Astrocyte (in vitro differentiated cells and primary cell): ENCODE measurements around the gene GPR15.

Experiments used
- EZH2 ChIP-seq: IDR thresholded peaks from 2 replicates; pipeline ENCODE4 v1.6.1; 2012; ENCODE audit warnings: mild to moderate bottlenecking, low read length, inconsistent platforms; ENCODE audit not compliant: insufficient read depth
- TF ChIP-seq, protein P1 (sequence below): IDR thresholded peaks from 2 replicates; pipeline ENCODE4 v1.5.1; 2011; ENCODE audit warnings: low read depth, mild to moderate bottlenecking, inconsistent platforms, low read length, moderate library complexity; ENCODE audit not compliant: insufficient read depth

- TF ChIP-seq, protein P1, sequence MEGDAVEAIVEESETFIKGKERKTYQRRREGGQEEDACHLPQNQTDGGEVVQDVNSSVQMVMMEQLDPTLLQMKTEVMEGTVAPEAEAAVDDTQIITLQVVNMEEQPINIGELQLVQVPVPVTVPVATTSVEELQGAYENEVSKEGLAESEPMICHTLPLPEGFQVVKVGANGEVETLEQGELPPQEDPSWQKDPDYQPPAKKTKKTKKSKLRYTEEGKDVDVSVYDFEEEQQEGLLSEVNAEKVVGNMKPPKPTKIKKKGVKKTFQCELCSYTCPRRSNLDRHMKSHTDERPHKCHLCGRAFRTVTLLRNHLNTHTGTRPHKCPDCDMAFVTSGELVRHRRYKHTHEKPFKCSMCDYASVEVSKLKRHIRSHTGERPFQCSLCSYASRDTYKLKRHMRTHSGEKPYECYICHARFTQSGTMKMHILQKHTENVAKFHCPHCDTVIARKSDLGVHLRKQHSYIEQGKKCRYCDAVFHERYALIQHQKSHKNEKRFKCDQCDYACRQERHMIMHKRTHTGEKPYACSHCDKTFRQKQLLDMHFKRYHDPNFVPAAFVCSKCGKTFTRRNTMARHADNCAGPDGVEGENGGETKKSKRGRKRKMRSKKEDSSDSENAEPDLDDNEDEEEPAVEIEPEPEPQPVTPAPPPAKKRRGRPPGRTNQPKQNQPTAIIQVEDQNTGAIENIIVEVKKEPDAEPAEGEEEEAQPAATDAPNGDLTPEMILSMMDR, result no peak
- no peak for TF ChIP-seq EZH2
These were observed 30.5 kb upstream of the GPR15 start for GRCh38 chr3:98501270-98501669.
